Measurements from ENCODE around the gene SAMMSON.

DNA sequence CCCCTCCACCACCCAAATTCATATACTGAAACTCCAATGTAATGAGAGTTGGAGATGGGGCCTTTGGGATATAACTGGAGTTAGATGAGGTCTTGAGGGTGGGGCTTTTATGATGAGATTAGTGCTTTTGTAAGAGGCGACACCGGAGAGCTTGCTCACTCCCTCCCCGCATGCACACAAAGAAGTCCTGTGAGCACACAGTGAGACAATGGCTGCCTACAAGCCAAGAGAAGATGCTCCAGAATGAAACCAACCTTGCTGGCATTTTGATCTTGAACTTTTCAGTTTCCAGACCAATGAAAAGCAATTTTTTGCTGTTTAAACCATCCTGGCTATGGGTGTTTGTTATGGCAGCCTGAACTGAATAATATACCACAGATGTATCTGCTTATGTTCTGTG, 109.0 kb downstream of the SAMMSON start:
- TF ChIP-seq, protein P1, sequence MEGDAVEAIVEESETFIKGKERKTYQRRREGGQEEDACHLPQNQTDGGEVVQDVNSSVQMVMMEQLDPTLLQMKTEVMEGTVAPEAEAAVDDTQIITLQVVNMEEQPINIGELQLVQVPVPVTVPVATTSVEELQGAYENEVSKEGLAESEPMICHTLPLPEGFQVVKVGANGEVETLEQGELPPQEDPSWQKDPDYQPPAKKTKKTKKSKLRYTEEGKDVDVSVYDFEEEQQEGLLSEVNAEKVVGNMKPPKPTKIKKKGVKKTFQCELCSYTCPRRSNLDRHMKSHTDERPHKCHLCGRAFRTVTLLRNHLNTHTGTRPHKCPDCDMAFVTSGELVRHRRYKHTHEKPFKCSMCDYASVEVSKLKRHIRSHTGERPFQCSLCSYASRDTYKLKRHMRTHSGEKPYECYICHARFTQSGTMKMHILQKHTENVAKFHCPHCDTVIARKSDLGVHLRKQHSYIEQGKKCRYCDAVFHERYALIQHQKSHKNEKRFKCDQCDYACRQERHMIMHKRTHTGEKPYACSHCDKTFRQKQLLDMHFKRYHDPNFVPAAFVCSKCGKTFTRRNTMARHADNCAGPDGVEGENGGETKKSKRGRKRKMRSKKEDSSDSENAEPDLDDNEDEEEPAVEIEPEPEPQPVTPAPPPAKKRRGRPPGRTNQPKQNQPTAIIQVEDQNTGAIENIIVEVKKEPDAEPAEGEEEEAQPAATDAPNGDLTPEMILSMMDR (optimal IDR thresholded peaks at IDR 0.05 in 1 of 3, IDR thresholded peaks at IDR 0.05 in 1 of 3, conservative IDR thresholded peaks at IDR 0.05 in 1 of 3; ENCODE audit: extremely low read depth in 1 of 3, insufficient read depth in 2 of 3, low read length in 3 of 3): no peak
- no peak for TF ChIP-seq EZH2 (IDR thresholded peaks at IDR 0.05; ENCODE audit: low read length)

Data from keratinocyte (primary cell).